GM21723 (cell line): ENCODE data around the gene ZC3HAV1L.
A peak's percentile ranks its signal among the peaks of the same experiment; 100 is the strongest.
"Not testable (repeated sequence)": the region's sequence is repeated elsewhere in the genome, so short reads cannot be mapped to it uniquely, and the experiment has no call there.

Experiments used
- ATAC-seq: cut with Tn5 transposase; IDR thresholded peaks from one replicate; pipeline ENCODE4 v1.9.1; 2021; ENCODE audit warnings: mild to moderate bottlenecking, moderate library complexity; ENCODE audit not compliant: unreplicated experiment

Gene ZC3HAV1L

DNA sequence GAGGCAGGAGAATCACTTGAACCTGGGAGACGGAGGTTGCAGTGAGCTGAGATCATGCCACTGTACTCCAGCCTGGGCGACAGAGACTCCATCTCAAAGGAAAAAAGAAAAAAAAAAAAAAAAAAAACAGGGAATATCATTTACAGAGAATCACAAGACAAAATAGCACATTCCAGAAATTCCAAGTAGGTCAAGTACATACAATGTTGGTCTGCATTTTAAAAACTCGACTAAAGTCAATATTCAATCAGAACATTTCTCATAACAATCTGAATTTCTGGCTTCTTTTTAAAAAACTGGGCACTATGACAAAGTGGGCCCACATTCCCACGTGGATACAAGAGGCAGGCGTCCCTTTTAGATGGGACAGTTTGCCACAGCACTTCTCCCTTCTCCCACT is 12.8 kb downstream of the ZC3HAV1L start:
- ATAC-seq, result no peak

DNA sequence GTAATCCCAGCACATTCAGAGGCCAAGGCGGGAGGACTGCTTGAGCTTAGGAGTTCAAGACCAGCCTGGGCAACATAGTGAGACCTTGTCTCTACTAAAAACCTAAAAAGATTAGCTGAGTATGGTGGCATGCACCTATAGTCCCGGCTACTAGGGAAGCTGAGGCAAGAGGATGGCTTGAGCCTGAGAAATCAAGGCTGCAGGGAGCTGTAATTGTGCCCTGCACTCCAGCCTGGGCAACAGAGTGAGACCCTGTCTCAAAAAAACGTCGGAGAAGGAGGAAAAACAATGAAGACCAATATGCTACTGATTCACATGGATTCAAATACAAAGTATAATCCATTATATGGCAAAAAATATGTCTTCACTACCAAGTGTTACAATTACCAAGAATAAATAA is 13.6 kb downstream of the ZC3HAV1L start:
- ATAC-seq, result no peak

DNA sequence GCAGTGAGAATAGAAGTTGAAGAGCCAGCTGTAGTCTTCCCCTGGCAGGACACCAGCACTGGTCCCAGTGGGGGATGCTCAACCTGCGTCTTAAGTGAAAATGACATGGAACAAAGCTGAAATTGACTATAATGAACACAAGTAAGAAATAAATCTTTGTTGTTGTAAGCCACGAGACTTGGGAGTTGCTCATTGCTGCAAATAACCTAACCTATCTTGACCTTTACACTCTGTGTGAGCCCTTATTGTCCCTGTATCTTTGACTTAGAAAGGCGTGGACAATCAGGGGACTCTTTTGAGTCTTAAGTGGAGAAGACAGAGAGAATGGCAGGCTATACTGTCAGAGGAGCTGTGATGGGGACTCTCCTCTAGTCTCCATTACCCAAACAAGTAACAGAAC is 16.9 kb downstream of the ZC3HAV1L start:
- ATAC-seq, result no peak

GRCh38 chr7:139016931-139017511 is 18.8 kb downstream of the ZC3HAV1L start:
- peak; percentile 88 for ATAC-seq

DNA sequence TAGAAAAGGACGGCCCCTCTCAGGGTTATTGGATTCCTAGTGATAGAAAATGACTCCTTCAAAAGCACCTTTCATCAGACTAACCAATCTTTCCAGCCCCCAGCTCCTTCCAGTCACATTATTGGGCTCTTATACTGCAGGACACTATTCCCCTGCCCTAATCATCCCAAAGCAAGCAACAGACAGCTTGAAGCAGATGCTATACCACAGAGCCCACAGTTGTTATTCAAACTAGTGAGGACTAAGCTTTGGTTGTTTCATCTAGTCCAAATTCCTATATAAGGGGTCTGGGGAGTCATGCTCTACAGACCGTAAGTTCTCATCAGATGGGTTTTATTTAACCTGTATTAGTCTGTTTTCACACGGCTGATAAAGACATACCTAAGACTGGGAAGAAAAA is 24.5 kb downstream of the ZC3HAV1L start:
- ATAC-seq, result no peak

GRCh38 chr7:139004321-139005090 is 31.3 kb downstream of the ZC3HAV1L start:
- no peak for ATAC-seq

DNA sequence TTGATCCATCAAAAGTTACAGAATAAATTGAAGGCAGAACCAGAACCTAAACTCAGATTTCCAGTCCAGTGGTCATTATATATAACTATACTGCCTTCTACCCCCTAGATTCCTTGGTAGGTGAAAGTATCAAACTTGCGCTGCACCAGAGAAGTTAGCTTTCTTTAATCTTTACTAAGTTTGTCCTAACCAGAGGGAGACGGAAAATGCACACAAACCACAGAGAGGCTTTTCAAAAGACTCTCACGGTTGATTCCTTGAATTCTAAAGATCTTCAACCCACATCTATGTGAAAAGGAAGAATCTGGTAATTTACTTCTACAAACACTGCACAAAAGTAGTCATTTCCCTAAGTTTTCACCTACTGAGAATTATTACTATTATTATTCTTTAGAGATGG is 36.4 kb downstream of the ZC3HAV1L start:
- no peak for ATAC-seq

- ATAC-seq, result no peak
These were observed 43.8 kb downstream of the ZC3HAV1L start for GRCh38 chr7:138992052-138992531.

- no peak for ATAC-seq
These were observed 48.2 kb downstream of the ZC3HAV1L start for GRCh38 chr7:138987686-138988085.

DNA sequence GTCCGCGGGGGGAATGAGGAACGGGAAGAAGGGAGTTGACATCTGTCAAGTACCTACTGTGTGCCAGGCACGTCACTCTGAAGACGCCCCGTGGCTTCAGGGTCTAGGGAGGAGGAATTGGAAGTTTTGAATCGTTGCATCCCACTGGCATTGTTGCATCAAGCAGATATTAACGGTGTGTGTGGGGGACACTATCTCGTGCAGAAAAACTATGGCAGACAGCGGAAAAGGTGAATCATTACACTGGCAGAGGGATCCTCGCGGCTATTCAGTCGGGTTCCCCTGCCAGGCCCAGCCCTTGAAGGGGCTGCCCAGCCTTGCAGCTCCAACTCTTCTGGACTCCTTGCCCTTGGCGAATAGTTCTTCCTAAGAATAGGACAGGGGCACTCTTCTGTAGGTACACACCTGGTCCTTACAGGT is 53.6 kb downstream of the ZC3HAV1L start:
- ATAC-seq, result no peak

GRCh38 chr7:138981332-138982203 is 54.3 kb downstream of the ZC3HAV1L start, which contains the start of gene KIAA1549:
Gene KIAA1549 (minus strand): TSS chr7:138981389. CDS start chr7:138981269, 120 bp downstream.
- ATAC-seq, result peak; percentile 90

- ATAC-seq, result peak; percentile 58
These were observed 55.1 kb downstream of the ZC3HAV1L start for GRCh38 chr7:138980563-138981291.

DNA sequence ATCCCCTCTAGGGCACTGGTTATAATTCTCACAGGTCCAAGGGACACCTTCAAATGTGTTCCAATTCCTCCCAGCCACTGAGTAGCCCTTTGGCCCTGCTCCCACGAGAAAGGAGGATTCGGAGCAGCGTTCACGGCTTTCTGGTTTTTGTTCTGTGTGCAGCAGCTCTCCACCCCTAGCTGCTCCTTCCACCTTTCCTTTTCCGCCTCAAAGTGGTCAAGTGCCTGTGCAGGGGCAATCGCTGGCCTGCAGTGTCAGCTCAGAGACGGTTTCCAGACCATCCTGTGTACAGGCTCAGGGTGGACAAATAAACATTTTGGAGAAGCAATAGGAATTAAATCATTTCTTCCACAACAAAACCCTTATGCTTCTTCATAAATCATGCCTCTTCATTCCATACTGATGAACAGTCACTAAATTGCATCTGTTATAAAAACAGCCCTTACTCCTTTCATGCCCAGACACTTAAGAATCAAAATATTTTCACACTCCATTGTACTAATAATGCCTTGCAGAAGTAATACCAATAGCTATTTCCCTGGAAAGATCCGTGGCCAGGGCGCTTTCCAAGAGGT is 55.8 kb downstream of the ZC3HAV1L start:
- ATAC-seq, result no peak

DNA sequence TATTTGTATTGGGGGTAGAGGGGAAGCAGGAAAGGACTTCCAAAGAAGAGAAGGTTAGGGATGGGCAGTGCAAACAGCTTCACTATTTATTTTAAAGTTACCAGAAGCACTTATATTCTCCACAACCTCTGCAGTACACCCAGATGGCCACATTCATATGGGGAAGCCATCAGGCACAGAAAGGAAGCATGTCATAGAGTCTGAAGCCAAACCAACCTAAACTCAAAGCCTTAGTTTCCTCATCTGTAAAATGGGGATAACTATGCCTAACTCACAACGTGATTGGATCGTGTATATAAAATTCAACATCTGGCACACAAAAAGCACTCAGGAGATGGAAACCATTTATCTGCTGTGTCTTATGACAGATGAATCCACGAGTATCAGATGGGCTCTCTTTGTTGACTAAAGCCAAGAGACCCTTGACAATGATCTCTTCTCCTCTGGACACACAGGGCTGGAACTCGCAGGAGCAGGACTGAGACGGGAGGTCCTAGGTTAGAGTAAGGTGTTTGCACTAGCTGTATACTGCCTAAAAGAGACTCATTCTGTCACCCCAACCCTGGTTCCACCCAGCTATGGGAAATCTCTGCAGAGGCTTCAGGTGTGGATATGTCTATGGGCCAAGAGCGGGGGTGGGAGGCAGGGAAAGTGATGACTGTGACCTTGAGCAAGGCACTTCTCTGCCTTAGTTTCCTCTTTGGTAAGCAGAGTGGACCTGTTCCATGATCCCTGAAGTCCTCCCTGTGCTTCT is 56.4 kb downstream of the ZC3HAV1L start:
- ATAC-seq, result no peak

GRCh38 chr7:138978541-138979184 is 57.2 kb downstream of the ZC3HAV1L start:
- no peak for ATAC-seq

DNA sequence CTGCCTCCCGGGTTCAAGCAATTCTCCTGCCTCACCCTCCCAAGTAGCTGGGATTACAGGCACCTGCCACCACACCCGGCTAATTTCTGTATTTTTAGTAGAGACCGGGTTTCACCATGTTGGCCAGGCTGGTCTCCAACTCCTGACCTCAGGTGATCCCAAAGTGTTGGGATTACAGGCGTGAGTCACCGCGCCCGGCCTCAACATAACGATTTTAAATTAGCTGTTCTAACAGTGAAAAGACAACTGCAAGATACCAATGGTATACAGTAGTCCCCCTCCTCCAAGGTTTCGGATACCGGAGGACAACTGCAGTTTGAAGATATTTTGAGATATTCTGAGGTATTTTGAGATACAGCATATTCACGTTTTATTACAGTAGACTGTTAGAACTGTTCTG is 59.7 kb downstream of the ZC3HAV1L start:
- ATAC-seq, result not testable (repeated sequence)
